ENCODE results near the gene CHKB.

CHKB gene

DNA sequence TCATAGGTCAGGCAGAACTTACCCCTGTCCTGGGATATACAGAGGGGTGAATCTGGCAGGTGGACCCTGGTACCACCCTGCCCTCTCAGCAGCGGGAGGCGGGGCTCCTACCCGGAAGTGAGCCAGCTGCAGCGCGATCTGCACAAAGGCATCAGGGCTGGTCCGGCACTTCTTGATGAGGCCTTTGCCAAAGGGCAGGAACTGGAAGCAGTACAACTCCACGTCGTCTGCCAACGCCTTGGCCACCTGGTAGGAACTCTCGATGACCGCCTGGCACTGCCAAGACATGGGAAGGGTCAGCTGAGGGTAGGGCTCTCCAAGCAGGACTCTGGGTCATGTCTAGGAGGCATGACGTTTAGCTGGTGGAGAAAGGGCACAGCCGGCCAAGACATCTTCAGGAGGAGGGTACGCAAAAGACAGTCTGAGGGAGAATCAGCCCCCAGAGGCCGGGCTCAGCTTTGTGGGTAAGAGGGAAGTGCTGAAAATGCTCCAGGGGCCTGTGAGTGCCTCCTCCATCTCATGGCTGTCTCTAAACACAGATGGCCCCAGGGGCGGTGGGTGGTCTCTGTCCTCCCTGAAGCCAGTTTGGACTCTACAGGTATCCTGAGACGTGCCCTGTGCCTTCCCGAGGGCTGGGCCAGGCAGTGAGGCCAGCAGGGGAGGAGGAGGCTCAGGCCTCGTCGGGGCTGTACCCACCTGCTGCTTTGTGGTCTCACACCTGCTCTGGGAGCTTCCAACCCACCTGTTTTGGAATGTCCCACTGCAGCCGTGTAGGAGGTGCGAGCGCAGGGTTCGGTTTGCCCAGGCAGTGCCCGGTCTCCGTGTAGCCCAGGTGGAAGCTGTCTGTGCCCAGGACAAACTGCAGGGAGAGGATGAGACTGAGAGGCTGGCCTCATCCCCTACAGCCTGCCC is 11.1 kb downstream of the CHKB start:
- H3K4me3 ChIP-seq (ENCODE audit: low read depth, low read length), result no peak overlapping the region
- no peak overlapping the region for H2AFZ ChIP-seq
- peaks cover 12% of the 10 kb centered on the region for H3K4me1 ChIP-seq
- no peaks in the 10 kb centered on the region for H3K79me2 ChIP-seq
- no peak overlapping the region for H3K9ac ChIP-seq
- H3K36me3 ChIP-seq (ENCODE audit: control insufficient read depth, insufficient read depth, low read length), result no peaks in the 10 kb centered on the region
- TF ChIP-seq, protein P1, sequence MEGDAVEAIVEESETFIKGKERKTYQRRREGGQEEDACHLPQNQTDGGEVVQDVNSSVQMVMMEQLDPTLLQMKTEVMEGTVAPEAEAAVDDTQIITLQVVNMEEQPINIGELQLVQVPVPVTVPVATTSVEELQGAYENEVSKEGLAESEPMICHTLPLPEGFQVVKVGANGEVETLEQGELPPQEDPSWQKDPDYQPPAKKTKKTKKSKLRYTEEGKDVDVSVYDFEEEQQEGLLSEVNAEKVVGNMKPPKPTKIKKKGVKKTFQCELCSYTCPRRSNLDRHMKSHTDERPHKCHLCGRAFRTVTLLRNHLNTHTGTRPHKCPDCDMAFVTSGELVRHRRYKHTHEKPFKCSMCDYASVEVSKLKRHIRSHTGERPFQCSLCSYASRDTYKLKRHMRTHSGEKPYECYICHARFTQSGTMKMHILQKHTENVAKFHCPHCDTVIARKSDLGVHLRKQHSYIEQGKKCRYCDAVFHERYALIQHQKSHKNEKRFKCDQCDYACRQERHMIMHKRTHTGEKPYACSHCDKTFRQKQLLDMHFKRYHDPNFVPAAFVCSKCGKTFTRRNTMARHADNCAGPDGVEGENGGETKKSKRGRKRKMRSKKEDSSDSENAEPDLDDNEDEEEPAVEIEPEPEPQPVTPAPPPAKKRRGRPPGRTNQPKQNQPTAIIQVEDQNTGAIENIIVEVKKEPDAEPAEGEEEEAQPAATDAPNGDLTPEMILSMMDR (IDR thresholded peaks at IDR 0.05), result no peak
- H3K27me3 ChIP-seq (ENCODE audit: control insufficient read depth, insufficient read depth, low read length), result no peaks in the 10 kb centered on the region
- no peaks in the 10 kb centered on the region for H3K9me3 ChIP-seq (ENCODE audit: control insufficient read depth, low read length)
- no peak overlapping the region for H3K4me2 ChIP-seq (ENCODE audit: low read length)
- no peak overlapping the region for H3K27ac ChIP-seq

DNA sequence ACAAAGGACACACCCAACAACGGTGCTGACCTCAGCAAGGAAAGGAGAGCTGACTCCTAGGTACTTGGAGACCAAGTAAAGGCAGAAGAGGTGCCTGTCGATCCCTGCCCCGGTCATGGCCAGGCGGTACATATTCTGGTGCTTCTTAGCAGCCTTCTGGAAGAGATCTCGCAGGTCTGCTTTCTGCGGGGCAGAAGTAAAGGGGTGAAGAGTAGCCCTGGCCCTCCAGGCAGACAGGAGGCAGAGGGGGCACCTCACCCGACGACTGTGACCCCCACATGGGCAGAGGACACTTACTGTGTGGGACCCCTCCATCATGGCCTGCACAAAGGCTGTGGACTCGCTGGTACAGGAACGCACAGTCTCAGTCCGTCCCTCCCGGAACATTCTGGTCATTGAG is 11.8 kb downstream of the CHKB start:
- TF ChIP-seq, protein P1 (IDR thresholded peaks at IDR 0.05), result no peak
- Histone ChIP-seq H3K36me3 (ENCODE audit: control insufficient read depth, insufficient read depth, low read length) (no peaks in the 10 kb centered on the region), H3K9ac (no peak overlapping the region)

DNA sequence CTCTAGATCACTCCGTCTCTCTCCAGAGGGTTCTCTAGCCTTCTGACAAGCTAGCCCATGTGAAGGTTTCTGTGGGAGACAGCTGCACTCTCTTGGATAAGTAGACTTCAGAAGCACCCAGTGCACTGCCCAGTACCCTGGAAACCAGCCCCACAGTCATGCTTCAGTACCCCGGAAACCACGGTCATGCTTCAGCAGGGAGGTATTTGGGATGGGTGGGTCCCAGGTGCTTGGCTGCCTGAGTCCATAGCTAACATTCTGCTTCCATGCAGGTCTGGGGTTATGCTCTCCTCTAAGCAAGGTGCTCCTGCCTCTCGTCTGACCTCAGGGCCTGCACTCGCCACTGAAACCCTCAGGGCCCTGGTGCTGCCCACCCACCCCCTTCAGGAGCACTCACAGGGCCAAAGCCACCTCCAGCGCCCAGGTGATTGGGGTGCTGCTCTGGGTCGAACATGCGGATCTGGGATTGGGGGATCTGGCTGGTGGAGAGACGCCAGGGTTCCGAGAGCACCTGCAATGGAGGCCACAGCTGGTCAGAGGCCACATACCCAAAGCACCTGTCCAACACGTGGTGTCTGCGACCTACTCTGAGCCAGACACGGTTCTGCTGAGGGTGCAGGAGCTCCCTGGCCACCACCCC is 12.6 kb downstream of the CHKB start:
- Histone ChIP-seq H3K36me3 (ENCODE audit: control insufficient read depth, insufficient read depth, low read length) (no peaks in the 10 kb centered on the region), H3K4me3 (ENCODE audit: low read depth, low read length) (no peak overlapping the region), H3K9me3 (ENCODE audit: control insufficient read depth, low read length) (no peaks in the 10 kb centered on the region), H3K79me2 (no peaks in the 10 kb centered on the region), H3K4me1 (peaks cover 12% of the 10 kb centered on the region), H3K4me2 (ENCODE audit: low read length) (no peak overlapping the region), H3K27me3 (ENCODE audit: control insufficient read depth, insufficient read depth, low read length) (no peaks in the 10 kb centered on the region), H3K27ac (no peak overlapping the region), H3K9ac (no peak overlapping the region), H2AFZ (no peak overlapping the region)
- TF ChIP-seq, protein P1 (IDR thresholded peaks at IDR 0.05), result no peak

More for the DNA sequence above, 11.8 kb downstream of the CHKB start:
- no peak overlapping the region for H3K4me3 ChIP-seq (ENCODE audit: low read depth, low read length)
- peaks cover 12% of the 10 kb centered on the region for H3K4me1 ChIP-seq
- no peak overlapping the region for H3K4me2 ChIP-seq (ENCODE audit: low read length)
- H2AFZ ChIP-seq, result no peak overlapping the region
- no peaks in the 10 kb centered on the region for H3K79me2 ChIP-seq
- H3K27me3 ChIP-seq (ENCODE audit: control insufficient read depth, insufficient read depth, low read length), result no peaks in the 10 kb centered on the region
- no peaks in the 10 kb centered on the region for H3K9me3 ChIP-seq (ENCODE audit: control insufficient read depth, low read length)
- H3K27ac ChIP-seq, result no peak overlapping the region

DNA sequence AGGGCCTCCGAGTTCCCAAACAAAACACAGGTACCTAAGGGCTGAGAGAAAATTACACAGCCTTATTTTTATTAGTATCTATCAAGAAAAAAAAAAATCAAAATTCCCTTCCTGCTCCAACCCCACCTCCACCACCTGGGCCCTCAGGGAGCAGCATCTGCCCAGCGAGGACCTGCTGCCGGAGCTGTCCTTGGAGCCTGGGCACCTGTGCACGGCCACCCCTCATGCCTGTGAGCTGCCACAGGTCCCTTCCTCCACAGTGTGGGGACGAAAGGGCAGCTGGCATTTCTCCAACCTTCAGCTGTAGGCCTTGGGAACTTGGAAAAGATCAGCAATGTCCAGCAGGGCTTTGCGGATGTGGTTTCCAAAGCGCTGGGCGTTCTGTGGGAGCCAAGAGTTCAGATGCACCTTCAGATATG is 13.6 kb downstream of the CHKB start:
- no peaks in the 10 kb centered on the region for H3K36me3 ChIP-seq (ENCODE audit: control insufficient read depth, insufficient read depth, low read length)
- H3K27me3 ChIP-seq (ENCODE audit: control insufficient read depth, insufficient read depth, low read length), result no peaks in the 10 kb centered on the region
- peaks cover 12% of the 10 kb centered on the region for H3K4me1 ChIP-seq
- no peak overlapping the region for H3K9ac ChIP-seq
- TF ChIP-seq, protein P1 (IDR thresholded peaks at IDR 0.05), result no peak
- no peak overlapping the region for H3K27ac ChIP-seq
- H2AFZ ChIP-seq, result no peak overlapping the region
- H3K79me2 ChIP-seq, result no peaks in the 10 kb centered on the region
- H3K9me3 ChIP-seq (ENCODE audit: control insufficient read depth, low read length), result no peaks in the 10 kb centered on the region
- H3K4me3 ChIP-seq (ENCODE audit: low read depth, low read length), result no peak overlapping the region
- H3K4me2 ChIP-seq (ENCODE audit: low read length), result no peak overlapping the region
